ENCODE data around the gene RMND5B.

Gene RMND5B

DNA sequence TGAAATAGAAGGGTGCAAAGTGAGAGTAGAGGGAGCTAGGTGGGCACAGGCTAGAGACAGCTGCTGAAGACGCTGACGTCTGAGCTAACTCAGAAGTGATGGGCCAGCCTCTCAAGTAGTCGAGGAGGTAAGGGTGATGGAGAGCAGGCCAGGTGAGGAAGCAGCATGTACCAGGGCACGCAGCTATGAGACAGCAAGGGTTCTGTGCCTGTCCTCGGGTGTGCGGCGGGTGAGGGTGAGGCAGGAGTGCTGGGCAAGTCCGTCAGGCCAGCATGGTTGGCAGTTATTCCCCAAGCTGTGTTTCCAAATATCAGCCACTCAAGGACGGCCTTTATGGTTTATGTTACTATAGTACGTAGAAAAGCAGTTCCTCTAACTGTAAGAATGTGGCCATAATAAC lies 6.2 kb downstream of the RMND5B start:
- no peak for DNase-seq

DNA sequence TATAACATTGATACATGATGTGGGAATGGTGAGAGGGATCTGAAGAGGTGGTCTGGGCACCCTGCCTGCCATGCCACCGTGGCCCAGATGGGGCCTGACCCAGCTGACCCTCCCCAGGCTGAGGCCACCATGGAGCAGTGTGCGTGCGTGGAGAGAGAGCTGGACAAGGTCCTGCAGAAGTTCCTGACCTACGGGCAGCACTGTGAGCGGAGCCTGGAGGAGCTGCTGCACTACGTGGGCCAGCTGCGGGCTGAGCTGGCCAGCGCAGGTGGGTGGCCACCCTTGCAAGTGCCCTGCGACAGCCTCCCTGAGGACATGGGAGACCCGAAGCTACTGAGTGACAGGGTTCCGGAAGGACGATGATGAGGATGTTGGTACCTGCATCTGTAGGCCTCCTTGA lies 7.2 kb downstream of the RMND5B start:
- DNase-seq = no peak

DNA sequence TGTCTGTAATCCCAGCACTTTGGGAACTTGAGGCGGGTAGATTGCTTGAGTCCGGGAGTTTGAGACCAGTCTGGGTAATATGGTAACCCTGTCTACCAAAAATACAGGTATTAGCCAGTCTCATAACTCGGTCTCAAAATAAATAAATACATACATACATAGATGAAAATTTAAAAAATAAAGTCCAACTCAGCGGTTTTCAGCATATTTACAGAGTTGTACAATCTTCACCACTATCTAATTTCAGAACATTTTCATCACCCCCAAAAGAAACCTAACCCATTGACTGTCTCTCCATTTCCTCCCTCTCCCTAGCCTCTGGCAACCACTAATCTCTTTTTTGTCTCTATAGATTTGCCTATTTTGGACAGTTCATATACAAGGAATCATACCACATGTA lies 10.7 kb downstream of the RMND5B start:
- DNase-seq = no peak

DNA sequence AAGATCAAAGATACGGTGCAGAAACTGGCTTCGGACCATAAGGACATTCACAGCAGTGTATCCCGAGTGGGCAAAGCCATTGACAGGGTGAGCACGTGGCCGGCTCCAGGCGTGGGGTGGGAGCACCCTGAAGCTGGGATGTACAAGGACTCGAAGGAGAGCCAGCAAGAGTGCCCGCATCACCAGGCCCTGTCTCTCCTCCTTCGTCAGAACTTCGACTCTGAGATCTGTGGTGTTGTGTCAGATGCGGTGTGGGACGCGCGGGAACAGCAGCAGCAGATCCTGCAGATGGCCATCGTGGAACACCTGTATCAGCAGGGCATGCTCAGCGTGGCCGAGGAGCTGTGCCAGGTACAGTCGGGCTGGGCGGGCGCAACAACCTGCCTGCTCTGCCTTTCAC lies 11.8 kb downstream of the RMND5B start:
- DNase-seq = no peak

DNA sequence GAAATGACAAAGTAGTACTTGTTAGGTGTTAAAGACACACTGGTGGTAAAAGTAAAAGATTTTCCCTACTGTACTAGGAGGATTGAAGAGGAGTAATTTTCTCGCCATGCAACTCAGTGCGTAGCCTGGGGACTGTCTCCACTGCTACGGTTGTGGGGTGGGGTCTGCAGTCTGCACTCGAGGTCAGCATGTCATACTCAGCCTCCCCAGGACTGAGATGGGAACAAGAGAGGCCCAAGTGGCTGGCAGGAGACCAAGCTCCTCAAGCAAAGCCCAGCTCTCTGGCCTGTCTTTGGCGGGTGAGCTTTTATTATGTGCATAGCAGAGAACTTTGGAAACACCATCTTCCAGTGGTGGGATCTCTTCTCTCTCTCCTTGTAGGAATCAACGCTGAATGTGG lies 12.4 kb downstream of the RMND5B start:
- DNase-seq = no peak

DNA sequence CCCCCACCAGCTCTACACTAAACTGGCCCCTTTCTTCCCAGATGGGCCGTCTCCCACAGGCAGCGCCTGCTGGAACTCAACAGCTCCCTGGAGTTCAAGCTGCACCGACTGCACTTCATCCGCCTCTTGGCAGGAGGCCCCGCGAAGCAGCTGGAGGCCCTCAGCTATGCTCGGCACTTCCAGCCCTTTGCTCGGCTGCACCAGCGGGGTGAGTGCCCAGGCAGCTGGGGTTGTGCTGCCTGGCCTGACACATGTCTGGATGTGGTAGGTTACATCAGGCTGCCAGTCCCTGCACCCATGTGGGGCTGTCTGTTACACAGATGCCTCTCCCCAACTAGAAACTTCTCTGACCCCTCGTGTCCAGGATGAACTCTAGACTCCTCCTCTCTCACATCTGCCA lies 13.1 kb downstream of the RMND5B start:
- no peak for DNase-seq

DNA sequence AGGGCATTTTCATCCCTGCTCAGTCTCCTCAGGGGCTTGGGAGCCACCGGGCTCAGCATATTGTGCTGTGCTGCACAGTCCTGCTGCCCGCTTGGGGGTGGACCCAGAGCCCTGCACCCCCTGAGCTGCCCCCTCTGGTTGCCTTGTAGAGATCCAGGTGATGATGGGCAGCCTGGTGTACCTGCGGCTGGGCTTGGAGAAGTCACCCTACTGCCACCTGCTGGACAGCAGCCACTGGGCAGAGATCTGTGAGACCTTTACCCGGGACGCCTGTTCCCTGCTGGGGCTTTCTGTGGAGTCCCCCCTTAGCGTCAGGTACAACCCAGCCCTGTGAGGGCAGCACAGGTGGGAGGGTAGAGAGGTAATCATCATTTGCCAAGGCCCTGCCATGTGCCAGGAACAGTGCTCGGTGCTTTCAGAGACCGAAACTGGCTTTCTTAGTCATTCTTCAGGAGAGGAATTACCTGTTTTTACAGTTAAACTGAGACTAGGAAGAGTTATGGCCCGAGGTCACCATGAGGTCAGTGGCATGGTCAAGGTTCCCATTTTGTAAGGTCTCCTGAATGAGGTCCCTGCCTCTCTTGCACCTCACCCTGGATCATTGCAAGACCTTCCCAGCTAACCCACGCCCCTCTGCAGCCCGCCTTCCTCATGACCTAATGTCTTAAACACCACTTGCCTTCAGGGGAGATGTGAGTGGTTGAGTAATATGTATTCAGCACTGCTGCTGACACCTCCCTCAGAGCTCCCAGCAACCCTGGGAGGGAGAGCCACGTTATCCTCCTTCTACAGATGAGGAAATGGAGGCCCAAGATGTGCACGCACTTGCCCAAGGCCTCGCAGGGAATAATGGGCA lies 15.4 kb downstream of the RMND5B start:
- peak; percentile 77 for DNase-seq

DNA sequence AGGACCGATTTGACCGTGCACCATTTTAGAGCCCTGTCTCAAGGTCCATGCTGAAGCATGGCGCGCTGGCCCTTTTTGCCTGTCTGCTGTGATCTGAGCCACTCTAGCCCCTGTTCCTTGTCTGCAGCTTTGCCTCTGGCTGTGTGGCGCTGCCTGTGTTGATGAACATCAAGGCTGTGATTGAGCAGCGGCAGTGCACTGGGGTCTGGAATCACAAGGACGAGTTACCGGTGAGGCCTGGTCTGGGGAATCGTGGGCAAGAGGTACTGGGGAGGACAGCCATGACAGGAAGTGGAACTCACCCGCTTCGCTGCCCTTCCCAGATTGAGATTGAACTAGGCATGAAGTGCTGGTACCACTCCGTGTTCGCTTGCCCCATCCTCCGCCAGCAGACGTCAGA lies 16.6 kb downstream of the RMND5B start:
- DNase-seq = no peak

DNA sequence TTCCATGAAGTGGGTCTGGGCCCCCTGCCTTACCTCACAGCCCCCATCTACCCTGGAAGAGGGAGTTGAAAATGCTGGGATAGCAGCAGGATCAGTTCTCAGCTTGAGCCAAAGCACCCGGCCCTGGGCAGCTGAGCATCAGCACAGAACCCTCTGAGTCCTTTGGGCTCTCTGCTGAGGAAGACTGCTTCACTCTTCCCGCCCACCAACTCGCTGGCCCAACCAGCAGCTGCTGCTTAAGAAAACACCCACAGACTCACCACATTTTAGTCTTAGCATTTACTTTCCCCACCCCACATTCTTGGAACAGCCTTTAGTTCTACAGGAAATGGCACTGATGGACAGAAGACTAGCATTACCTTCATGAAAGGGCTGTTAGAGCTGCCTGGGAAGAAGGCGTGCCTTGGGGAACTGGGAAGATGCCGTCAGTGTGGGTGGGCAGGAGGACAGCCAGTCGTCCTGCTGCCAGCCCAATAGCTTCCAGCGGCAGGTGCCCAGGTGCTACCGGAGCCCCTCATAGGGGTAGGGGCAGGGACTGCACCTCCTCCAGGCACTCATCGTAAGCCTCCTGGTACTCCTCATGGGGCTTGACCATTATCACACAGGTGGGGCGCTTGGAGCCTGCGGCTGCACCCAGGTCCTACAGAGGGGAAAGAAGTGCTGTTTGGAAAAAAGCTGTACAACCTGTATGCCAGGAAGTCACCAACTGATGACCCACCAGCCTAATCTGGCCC lies 18.6 kb downstream of the RMND5B start:
- DNase-seq = no peak

DNA sequence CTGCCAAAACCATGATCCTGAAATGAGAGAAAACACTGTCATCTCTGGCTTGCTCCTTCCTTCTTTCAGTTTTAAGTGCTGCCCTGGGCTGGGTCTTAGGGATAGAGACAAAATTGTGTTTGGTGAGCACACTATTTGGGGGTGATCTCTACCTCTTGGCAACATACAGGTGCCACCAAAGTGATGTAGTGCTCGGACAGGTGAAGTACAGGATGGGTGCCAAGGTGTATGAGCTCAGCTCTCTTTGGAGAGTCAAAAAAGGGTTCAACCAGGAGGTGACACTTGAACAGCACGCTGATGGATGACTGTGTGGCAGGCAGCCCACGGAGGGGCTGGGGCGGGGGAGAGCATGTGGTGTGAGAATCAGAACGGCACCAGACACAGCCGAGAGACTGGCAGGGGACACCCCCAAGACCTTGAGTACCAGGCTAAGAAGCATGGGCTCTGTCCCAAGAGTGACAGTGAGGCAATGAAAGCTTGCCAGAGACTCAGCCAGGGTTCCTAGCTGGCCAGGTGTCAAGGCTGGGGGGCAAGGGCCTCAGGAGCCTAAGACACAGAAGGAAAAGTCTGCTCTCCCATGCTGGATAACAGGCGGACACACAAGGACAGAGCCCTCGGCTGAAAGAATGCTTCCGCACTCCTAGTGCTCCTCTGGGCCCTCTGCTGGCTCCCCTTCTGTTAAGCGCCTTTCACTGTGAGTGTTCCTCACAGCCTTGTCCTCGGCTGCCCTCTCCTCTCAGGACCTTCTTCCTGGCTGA lies 20.3 kb downstream of the RMND5B start:
- DNase-seq = peak; percentile 50

DNA sequence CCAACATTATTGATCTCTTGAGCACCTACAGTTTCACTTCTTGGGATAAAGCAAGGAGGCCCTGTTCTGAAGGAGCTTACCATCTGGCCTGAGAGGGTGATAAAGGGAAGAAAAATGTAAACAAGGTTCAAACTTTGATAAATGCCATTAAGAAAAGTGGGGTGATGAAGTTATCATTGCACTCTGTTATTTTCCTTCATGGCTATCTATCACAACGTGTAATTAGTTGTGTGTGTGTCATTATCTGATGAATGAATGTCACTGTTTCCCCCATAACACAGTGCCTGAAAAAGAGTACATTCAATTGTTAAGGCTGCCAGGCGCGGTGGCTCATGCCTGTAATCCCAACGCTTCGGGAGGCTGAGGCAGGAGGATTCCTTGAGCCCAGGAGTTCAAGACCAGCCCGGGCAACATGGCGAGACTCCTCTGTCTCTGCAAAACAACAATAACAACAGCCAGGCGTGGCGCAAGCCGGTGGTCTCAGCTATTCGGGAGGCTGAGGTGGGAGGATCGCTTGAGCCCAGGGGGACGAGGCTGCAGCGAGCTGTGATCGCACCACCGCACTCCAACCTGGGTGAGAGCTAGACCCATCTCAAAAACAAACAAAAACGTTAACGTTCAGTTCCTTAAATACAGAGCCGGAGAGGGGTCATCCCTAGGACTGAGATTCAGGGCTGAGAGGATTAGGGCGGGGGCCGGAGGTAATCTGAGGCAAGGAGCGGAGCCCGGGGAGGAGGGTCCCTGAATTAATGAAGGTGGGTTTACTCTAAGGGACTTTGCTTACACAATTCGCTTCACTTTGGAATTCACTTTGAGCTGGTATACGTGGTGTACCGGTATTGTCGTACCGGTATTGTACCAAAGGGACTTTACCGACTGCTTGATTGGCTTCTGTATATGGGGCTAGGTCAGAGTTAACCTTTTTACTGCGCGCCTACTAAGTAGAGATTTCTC lies 22.0 kb downstream of the RMND5B start:
- DNase-seq = no peak

DNA sequence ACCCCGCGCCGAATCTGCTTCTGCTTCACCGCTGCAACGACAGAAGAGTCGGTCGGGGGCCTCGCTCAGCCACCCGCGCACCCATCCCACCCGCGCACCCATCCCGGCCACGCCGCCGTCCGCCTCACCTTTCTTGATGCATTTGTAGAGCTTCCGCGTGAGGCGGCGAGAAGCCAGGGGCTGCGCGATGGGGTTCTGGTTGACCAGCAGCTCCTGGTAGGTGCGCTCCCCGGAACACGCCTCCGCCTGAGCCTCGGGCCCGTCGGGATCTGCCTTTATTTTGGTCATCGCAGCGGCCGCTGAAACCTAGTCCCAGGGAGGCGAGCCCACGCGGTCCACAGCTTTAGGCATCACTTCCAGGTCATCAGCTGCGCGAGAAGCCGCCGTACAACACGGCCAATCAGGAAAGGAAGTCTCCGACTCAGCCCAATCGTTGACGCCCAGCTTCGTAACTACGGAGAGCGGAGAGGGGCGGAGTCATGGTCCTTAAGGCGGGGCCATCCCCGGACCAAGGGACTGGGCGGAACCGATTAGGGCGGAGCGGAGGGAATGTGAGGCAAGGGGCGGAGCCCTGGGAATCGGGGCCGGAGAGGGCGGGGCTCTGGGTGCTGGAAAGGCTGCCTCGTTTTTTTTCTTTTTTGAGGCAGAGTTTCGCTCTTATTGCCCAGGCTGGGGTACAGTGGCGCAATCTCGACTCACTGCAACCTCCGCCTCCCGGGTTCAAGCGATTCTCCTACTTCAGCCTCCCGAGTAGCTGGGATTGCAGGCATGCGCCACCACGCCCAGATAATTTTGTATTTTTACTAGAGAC lies 22.9 kb downstream of the RMND5B start, which contains the start of gene NHP2:
TSS of gene NHP2 (minus strand) at position 356 of the 811 bp plus-strand sequence. CDS start at position 288, 68 bp downstream.
- DNase-seq = peak; percentile 100

DNA sequence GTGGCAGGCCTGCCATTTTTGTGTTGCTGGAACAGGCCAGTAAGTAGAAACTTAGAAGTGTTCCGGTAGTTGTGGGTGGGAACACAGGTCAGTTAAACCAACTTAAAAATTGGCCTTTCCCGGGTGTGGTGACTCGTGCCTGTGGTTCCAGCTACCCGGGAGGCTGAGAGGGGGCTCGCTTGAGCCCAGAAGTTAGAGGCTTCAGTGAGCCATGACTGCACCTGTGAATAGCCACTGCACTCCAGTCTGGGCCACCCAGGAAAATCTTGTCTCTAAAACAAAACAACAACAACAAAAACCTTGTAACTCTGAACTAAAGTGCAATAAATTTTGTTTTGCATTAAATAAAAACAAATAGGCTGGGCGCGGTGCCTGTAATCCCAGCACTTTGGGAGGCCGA lies 24.3 kb downstream of the RMND5B start:
- no peak for DNase-seq

DNA sequence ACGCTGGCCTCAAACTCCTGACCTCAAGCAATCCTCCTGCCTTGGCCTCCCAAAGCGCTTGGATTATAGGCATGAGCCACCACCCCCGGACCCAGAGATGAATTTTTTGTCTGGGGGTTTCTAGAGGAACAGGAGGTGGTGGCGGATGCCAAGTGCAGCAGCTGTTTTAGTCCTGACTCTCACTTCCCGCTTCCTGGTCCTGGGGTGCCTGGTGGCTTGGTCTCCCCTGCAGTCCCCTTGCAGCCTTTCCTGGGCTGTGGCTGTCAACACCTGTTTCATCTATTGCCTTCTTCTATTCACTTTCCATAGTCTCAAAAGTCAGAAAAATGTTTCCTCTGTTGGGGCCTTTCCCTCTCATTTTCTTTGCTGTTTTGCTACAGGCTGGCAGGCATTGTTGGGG lies 29.4 kb downstream of the RMND5B start:
- DNase-seq = no peak

DNA sequence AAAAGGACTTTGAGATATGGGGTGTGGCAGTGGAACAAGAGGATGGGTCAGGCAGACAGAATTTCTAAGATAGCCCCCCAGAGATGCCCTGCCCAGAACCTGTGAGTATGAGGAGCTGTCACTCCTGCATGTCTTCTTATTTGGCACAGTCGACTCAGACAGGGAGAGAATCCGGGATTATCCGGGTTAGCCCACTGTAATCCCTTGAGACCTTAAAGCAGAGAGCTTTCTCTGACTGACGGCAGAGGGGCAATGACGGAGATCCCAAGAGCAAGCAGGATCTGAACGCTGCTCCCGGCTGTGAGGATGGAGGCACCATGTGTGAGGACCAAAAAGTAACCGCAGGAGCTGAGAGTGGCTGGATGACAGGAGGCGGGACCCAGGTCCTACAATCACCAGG lies 31.7 kb downstream of the RMND5B start:
- no peak for DNase-seq

DNA sequence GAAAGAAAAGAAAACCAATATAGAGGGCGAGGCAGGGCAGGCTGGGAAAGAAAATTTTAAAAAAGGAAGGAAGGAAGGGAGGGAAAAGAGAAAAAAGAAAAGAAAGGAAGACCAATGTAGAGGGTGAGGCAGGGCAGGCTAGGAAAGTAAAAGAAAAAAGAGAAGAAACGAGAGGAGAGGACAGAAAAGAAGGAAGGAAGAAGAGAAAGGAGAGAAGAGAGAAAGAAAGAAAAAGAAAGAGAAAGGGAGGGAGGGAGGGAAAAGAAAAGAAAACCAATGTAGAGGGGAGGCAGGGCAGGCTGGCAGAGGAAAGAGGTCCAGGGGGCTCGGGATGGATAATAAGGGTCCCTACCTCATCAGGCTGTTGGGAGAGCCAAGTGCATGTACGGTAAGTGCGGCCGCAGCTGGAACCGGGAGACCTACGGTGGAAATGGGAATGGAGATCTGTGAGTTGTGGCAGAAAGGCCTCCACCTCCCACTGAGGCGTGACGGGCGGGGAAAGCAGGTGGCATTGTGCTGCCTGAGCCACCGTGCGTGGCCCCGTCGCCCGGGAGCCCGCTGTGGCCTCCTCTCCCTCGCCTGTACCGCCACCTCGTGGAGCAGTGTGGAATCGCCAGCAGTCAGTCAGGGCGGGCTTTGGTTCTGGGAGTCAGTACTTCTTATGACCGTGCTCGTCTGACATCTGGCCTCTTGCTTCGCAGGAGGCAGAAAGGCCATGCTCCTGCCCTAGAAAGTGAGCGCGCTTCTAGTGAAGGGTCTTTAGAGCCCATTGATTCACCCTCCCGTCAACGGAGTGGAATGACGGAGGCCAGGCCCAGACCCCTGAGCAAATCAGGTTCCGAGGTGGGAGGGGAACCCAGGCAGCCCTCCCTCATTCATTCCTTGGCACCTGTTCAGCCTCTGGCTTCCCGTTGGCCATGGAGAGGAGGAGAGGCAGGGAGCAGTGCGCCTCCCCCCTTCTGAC lies 33.2 kb downstream of the RMND5B start:
- peak; percentile 93 for DNase-seq

DNA sequence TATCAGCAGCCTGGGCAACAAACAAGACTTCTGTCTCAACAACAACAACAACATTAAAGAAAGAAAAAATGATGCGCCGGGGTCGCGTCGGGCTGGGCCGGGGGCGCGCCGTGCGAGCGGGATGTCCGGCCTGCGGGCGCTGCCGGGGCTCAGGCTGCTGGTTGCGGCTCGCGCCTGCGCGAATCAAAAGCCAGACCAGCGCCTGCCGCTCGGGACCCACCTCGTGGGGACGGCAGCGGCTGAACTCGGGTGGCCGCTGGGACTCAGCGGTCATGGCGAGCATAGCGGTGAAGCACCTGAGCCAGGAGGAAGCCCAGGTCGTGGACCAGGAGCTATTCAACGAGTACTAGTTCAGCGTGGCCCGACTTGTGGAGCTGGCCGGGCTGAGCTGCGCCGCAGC lies 34.8 kb downstream of the RMND5B start:
- no peak for DNase-seq

DNA sequence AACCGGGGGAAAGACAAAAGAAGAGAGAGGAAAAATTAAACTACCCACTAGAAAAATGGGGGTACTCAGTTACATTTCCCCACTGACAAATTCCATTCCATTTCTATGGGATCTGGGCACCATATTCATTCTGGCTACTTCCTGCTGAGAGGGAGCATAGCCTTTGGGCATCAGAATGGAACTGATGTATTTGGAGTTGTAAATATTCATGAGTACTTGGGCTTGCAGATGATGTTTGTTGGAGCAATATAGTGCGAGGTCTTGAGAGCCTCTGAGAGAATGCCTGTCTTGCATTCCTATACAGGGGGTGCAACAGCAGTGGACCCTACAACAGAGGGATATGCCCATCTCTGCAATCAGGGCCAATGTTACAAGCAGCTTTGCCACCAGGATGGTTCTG lies 39.6 kb downstream of the RMND5B start:
- no peak for DNase-seq

DNA sequence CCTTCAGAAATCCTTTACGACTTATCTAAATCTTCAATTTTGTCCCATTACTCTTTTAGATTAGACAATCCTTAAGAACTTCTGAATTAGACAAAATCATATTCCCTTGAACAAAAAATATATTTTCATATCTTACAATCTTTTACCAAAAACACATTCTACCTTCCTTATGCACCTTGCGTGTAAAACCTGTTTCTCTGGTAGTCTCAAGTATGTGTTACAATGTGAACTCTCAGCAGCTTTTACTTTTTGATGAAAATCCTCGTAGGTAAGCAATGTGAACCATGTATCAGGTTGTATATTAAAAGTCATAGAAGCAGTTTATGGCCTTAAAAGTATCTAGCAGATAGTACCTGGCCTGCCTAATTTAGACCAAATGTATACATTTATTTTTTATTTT lies 43.6 kb downstream of the RMND5B start:
- no peak for DNase-seq

DNA sequence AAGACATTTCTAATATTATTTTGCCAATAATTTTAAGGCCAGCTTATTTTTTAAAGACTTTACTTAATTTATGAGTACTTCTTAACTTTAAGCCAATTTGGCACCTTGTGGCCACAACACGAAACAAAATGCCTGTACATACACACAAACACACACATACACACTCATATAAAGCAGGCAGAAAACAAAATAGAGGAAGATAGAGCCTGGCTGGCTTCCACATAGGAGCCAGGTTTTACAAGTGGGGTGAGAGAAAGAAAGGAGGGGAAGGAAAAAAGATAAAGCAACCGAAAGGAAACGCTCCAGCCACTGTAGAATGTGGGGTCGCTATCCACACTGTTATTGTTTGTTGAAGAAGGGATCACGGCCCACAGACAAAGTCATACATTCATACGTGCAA lies 46.0 kb downstream of the RMND5B start:
- peak; percentile 43 for DNase-seq
